ENCODE data around the gene DUSP16.

DUSP16 gene

GRCh38 chr12:12551115-12551514 lies 11.5 kb downstream of the DUSP16 start:
- DNase-seq (ENCODE audit: extremely low read depth, low read depth): no peak
- TF ChIP-seq CTCF (IDR thresholded peaks at IDR 0.05; ENCODE audit: low read depth, low read length): no peak

- no peak for DNase-seq (ENCODE audit: extremely low read depth, low read depth)
- TF ChIP-seq CTCF (IDR thresholded peaks at IDR 0.05; ENCODE audit: low read depth, low read length): no peak
These were observed 12.4 kb downstream of the DUSP16 start for GRCh38 chr12:12550277-12550676.

GRCh38 chr12:12549426-12549825 lies 13.2 kb downstream of the DUSP16 start:
- no peak for DNase-seq (ENCODE audit: extremely low read depth, low read depth)
- TF ChIP-seq CTCF (IDR thresholded peaks at IDR 0.05; ENCODE audit: low read depth, low read length): no peak

GRCh38 chr12:12548713-12549112 lies 13.9 kb downstream of the DUSP16 start:
- no peak for TF ChIP-seq CTCF (IDR thresholded peaks at IDR 0.05; ENCODE audit: low read depth, low read length)
- DNase-seq (ENCODE audit: extremely low read depth, low read depth): no peak

- DNase-seq (ENCODE audit: extremely low read depth, low read depth): no peak
- no peak for TF ChIP-seq CTCF (IDR thresholded peaks at IDR 0.05; ENCODE audit: low read depth, low read length)
These were observed 16.3 kb downstream of the DUSP16 start for GRCh38 chr12:12546314-12546772.

GRCh38 chr12:12543959-12544358 lies 18.7 kb downstream of the DUSP16 start:
- DNase-seq (ENCODE audit: extremely low read depth, low read depth): no peak
- TF ChIP-seq CTCF (IDR thresholded peaks at IDR 0.05; ENCODE audit: low read depth, low read length): no peak

- no peak for TF ChIP-seq CTCF (IDR thresholded peaks at IDR 0.05; ENCODE audit: low read depth, low read length)
- no peak for DNase-seq (ENCODE audit: extremely low read depth, low read depth)
These were observed 19.7 kb downstream of the DUSP16 start for GRCh38 chr12:12542964-12543363.
